ENCODE data around the gene PAFAH1B2. TPM values are rescaled to one million over a fixed set of nuclear protein-coding genes. Genes with fewer than 3 reads are reported as not detected.

PAFAH1B2 gene
- total and polyA plus RNA-seq, 2 donors (not counting 3 experiments of a cell fraction or from before 2014, with no cell fraction given), result 34.2 to 128 TPM

GRCh38 chr11:117220999-117221774 lies 77.1 kb downstream of the PAFAH1B2 start:
- Histone ChIP-seq H2AFZ (ENCODE audit: low read depth, low read length) (no peak overlapping the region), H3K36me3 (ENCODE audit: control insufficient read depth in 2 of 2, extremely low read depth in 1 of 2, insufficient read depth in 2 of 2, low read length in 2 of 2) (peaks cover 0 to 28% of the 10 kb centered on the region in 2 experiments), H4K20me1 (replicated peaks; ENCODE audit: control insufficient read depth, extremely low read depth, insufficient read depth, low read length) (no peaks in the 10 kb centered on the region), H3K9ac (replicated peaks; ENCODE audit: extremely low read depth, insufficient read depth, low read length) (no peak overlapping the region), H3K9me3 (replicated peaks; ENCODE audit: control insufficient read depth, insufficient read depth, low read length) (no peaks in the 10 kb centered on the region), H3K4me3 (replicated peaks in 1 of 3; ENCODE audit: insufficient read depth in 1 of 3, low read depth in 1 of 3, low read length in 3 of 3) (no peak overlapping the region), H3K79me2 (ENCODE audit: control insufficient read depth, insufficient read depth, low read length) (no peaks in the 10 kb centered on the region), H3K27me3 (ENCODE audit: control insufficient read depth in 2 of 2, insufficient read depth in 2 of 2, low read length in 2 of 2) (no peaks in the 10 kb centered on the region), H3K4me1 (ENCODE audit: control insufficient read depth, extremely low read depth, insufficient read depth, low read length) (peaks cover 11% of the 10 kb centered on the region), H3K9me1 (replicated peaks; ENCODE audit: control insufficient read depth, extremely low read depth, insufficient read depth, low read length) (no peaks in the 10 kb centered on the region), H3K4me2 (ENCODE audit: insufficient read depth, low read length) (no peak overlapping the region), H3K27ac (ENCODE audit: insufficient read depth, low read depth, low read length) (no peak overlapping the region)
- FAIRE-seq (no peak), DNase-seq (ENCODE audit: low read depth, low spot score) (no peak)
- ChIA-PET POLR2A (no interaction called here), CTCF (interaction anchor here (0.8 to 3.4 kb wide), 8 partner anchors 9 to 489 kb away, joined by 3 to 16 read pairs (median 3); partner anchors contain the start of genes APOA5, PCSK7, RNF214 and SIDT2)
- dilution Hi-C loops (cut with MboI; ENCODE audit: extremely low pct_ligation_motif_present, low sequenced_read_pairs), result no loop called here
- TF ChIP-seq MAX (IDR thresholded peaks at IDR 0.05; ENCODE audit: insufficient read depth, insufficient read length) (no peak), MYC (IDR thresholded peaks at IDR 0.05; ENCODE audit: low read depth, low read length) (no peak), EZH2 (IDR thresholded peaks at IDR 0.05; ENCODE audit: borderline replicate concordance, low read depth, low read length, severe bottlenecking) (no peak), POLR2AphosphoS5 (IDR thresholded peaks at IDR 0.05; ENCODE audit: insufficient read depth, low read depth, low read length) (no peak), FOS (IDR thresholded peaks at IDR 0.05; ENCODE audit: borderline replicate concordance, insufficient read depth, low read length) (no peak), POLR2A (IDR thresholded peaks at IDR 0.05; ENCODE audit: low read depth, low read length) (no peak), GATA2 (IDR thresholded peaks at IDR 0.05; ENCODE audit: insufficient read depth, insufficient read length, low read depth, low read length) (no peak), CTCF (IDR thresholded peaks at IDR 0.05; ENCODE audit: extremely low read depth in 1 of 2, insufficient read depth in 1 of 2, low read depth in 1 of 2, low read length in 2 of 2) (no peak), JUN (IDR thresholded peaks at IDR 0.05; ENCODE audit: borderline replicate concordance, insufficient read depth, insufficient read length, low read depth) (no peak)
- BruUV-seq (replicated peaks), result no TSS peak
- intact Hi-C loops (cut with micrococcal nuclease), result no loop called here

Data from endothelial cell of umbilical vein (primary cell).